ENCODE data around the gene MED26. TPM values are rescaled to one million over a fixed set of nuclear protein-coding genes. Genes with fewer than 3 reads are reported as not detected.

Gene MED26
- total RNA-seq, 4 donors from 2014 or later: 7.2 to 15.5 (median 8.2) TPM

DNA sequence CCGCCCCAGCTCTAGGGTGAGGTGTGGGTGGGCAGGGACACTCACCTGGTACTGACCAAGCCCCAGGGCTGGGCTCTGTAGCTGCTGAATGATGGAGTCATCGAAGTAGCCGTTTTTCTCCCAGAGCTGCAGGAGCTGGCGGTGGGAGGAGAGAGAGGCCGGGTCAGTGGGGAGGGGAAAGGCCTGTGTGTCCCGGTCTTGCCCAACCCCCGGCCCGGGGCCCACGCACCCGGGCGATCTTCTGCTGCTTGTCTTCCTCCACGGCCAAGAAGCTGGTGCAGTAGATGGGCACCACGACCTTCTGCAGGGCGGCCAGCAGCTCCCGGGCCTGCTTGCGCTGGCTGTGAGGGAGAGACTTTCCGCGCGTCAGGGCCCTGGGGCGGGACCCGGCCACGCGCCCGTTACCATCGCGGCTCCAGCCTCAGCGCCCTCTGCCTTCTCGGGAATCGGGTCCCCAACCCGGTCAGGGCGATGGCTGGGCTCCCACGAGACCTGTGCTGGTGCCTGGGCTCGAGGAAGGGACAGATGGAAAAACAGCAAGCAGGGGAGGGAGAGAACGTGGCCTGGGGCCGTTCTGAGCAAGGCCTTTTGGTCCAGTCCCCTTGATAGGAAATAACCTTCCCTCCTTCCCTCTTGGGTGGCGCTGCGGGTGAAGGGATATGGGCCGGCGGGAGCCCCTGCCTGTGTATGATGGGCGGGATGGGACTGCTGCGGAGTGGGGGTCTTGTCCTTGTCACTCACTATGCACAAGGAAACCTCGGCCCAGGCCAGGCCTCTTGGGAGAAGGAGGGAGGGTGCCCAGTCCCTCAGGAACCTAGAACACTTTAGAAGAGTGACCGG, 97.2 kb downstream of the MED26 start:
- DNase-seq (ENCODE audit: low spot score) (no peak), ATAC-seq (ENCODE audit: low FRiP score) (no peak)
- TF ChIP-seq, protein P1, sequence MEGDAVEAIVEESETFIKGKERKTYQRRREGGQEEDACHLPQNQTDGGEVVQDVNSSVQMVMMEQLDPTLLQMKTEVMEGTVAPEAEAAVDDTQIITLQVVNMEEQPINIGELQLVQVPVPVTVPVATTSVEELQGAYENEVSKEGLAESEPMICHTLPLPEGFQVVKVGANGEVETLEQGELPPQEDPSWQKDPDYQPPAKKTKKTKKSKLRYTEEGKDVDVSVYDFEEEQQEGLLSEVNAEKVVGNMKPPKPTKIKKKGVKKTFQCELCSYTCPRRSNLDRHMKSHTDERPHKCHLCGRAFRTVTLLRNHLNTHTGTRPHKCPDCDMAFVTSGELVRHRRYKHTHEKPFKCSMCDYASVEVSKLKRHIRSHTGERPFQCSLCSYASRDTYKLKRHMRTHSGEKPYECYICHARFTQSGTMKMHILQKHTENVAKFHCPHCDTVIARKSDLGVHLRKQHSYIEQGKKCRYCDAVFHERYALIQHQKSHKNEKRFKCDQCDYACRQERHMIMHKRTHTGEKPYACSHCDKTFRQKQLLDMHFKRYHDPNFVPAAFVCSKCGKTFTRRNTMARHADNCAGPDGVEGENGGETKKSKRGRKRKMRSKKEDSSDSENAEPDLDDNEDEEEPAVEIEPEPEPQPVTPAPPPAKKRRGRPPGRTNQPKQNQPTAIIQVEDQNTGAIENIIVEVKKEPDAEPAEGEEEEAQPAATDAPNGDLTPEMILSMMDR (IDR thresholded peaks at IDR 0.05): no peak

DNA sequence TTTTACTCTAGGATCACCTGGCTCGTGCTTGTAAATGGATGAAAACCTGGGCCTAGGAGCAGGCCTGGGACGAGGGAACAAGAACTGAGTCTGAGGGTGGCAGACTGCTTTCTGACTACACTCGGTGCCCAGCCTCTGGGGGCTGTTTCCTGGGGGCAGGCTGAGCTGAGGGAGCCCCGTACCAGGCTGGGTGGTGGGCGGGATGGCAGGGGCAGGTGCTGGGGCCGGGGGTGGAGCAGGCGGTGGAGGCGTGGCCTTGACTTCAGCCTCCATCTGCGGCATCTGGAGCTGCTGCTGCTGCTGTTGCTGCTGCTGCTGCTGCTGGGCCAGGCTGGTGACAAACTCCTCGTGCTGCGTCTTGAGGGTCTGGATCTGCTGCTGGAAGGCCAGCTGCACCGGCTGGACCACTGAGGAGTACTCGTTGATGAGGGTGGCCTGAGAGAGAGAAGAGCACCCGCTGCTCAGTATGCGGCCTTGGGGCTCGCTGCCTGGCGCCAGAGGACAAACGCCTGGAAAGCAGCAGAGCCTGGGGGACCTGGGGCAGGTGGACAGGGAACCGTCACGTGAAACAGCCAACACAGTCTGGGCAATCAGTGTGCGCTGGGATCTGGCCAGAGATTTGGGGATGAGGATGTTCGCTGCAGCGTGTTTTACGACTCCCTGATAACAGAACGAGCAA, 98.4 kb downstream of the MED26 start:
- TF ChIP-seq, protein P1 (IDR thresholded peaks at IDR 0.05): no peak
- no peak for ATAC-seq (ENCODE audit: low FRiP score)
- DNase-seq (ENCODE audit: low spot score): no peak

DNA sequence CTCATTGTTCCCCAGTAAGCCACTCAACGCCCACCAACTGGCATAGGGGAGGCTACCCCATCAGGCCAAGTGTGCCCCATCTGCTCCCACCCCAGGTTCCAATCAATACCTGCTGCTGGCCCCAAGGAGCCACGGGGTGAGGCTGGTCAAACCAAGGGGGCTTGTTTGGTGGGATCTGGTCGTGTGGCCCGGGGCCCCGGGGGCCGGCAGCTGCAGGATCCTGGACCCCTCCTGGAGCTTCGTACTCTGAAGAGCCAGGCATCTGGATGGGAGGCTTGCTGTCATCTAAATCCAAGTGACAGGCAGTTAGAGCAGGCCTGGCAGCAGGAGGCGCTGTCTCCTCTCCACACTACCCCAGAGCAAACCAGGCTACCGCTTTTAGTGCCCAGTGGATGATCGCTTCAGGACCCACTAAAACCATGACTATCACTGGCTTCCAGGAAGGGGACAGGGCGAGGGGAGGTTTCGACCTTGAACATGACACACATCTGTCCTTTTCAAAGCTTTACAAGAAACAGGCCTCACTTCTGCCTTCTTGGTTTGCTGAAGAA, 100.0 kb downstream of the MED26 start:
- ATAC-seq (ENCODE audit: low FRiP score) (no peak), DNase-seq (ENCODE audit: low spot score) (no peak)
- TF ChIP-seq, protein P1 (IDR thresholded peaks at IDR 0.05): no peak

DNA sequence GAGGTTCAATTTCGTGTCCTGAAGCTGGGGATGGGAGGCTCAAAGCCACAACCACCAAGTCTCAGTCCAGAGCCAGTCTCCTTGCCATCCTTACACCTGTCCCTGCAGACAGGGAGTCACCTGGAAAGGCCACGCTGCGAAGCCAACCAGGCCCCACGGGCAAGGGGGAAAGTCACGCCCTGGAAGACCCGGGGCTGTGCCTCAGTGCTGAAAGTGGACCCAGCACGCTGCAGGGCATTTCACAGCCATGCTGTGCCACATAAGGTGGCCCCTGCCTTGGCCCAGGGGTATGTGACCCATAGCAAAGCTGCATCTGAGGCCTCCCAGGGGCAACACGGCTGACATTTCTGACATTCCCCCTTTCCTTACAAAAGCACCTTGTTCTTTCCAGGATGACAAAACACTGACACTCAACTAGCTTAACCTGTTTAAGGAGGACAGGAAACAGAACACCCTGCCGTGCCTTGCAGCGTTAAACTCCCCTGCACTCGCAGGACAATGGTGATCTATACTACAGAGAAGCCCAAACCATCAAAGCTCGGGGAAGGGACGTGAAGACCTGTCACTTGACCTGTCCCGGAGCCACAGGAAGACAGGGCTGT, 100.6 kb downstream of the MED26 start:
- ATAC-seq (ENCODE audit: low FRiP score): no peak
- DNase-seq (ENCODE audit: low spot score): no peak
- TF ChIP-seq, protein P1 (IDR thresholded peaks at IDR 0.05): no peak

DNA sequence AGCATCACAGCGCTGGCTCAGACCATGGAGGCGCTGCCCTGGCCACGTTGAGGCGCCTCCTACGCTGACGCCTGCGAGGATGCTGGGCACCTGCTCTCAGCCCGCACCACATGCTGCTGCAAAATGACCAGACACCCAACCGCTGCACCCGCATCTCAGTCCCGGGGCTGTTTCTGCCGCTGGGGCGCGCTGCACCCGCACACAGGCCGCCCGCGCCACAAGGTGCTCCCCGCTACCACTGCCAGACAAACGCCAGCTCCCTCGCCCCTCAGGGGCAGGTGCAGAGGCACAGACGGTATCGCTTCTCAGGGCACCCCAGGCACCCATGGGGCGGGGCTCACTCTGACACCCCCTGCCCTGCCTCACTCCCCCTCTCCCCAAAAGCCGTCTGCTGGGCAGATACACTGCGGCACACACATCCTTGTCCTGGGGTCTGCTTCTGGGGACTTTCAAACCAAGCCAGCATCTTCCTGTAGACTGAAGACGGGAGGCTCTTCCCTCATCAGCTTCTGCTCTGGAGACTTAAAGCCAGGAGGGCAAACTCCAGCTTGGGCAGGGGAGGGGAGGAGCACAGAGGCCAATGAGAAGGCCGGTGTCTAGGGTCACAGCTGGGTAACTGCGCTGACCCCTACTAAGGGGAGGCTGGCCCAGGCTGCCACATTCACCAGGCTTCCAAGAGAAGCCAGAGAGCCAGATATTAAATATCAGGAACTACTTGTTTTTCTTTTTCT, 102.1 kb downstream of the MED26 start:
- ATAC-seq (ENCODE audit: low FRiP score) (no peak), DNase-seq (ENCODE audit: low spot score) (no peak)
- TF ChIP-seq, protein P1 (IDR thresholded peaks at IDR 0.05): no peak

DNA sequence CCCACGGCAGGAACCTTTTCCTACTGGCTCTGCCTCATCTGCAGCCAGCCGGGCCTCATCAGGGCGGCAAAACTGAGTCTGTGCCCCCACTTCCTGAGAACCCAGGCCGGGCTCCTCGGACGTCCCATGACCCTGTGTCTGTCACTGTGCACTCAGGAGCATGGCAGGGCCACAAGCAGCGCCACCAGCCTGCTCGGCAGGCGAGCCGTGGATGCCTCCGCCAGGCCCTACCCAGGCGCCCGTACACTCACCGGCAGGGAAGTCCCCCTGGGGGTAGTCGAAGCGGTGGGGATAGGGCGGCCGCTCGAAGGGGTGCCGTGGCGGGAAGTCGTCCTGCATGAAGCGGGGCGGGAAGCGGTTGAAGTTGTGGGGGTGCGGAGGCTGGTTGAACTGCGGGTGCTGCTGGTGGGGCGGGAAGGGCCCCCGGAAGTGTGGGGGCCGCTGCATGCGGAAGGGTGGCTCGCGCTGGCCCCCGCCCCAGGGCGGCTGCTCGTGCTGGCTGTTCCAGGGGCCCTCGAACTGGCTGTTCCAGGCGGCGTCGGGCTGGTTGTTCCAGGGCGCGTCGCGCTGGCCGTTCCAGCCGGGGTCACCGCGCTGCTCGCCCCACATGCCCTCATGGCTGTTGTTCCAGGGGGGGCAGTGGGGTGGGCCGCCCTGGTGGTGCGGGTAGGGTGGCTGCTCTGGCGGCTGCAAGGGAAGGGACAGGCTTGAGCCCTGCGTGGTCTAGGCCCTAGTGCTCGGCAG, 102.8 kb downstream of the MED26 start:
- TF ChIP-seq, protein P1 (IDR thresholded peaks at IDR 0.05): no peak
- DNase-seq (ENCODE audit: low spot score): no peak
- ATAC-seq (ENCODE audit: low FRiP score): no peak
